GM19035 (cell line): ENCODE data around the gene GNB2.
A peak's percentile ranks its signal among the peaks of the same experiment; 100 is the strongest.
"Not testable (repeated sequence)": the region's sequence is repeated elsewhere in the genome, so short reads cannot be mapped to it uniquely, and the experiment has no call there.

Experiments used
- ATAC-seq: cut with Tn5 transposase; IDR thresholded peaks from one replicate; pipeline ENCODE4 v1.9.1; 2021; ENCODE audit not compliant: unreplicated experiment

The GNB2 gene

GRCh38 chr7:100662194-100662776, 11.3 kb upstream of the GNB2 start:
- ATAC-seq: not testable (repeated sequence)

- no peak for ATAC-seq
Observed at GRCh38 chr7:100665168-100665726, 8.3 kb upstream of the GNB2 start.

- ATAC-seq: no peak
Observed at GRCh38 chr7:100667331-100668068, 6.0 kb upstream of the GNB2 start.

GRCh38 chr7:100668069-100668449, 5.5 kb upstream of the GNB2 start:
- no peak for ATAC-seq

GRCh38 chr7:100669106-100669505, 4.4 kb upstream of the GNB2 start:
- ATAC-seq: not testable (repeated sequence)

GRCh38 chr7:100670074-100670473, 3.5 kb upstream of the GNB2 start:
- ATAC-seq: no peak

- ATAC-seq: no peak
Observed at GRCh38 chr7:100671353-100672327, 1.9 kb upstream of the GNB2 start.

- ATAC-seq: peak; percentile 5
Observed at GRCh38 chr7:100673942-100674410, 436 bp downstream of the GNB2 start.

GRCh38 chr7:100674411-100675104, 1.0 kb downstream of the GNB2 start:
- ATAC-seq: no peak

GRCh38 chr7:100675105-100675451, 1.5 kb downstream of the GNB2 start:
- ATAC-seq: no peak

GRCh38 chr7:100675581-100676350, 2.2 kb downstream of the GNB2 start:
- peak; percentile 36 for ATAC-seq

GRCh38 chr7:100676501-100677306, 3.2 kb downstream of the GNB2 start:
- ATAC-seq: no peak

- no peak for ATAC-seq
Observed at GRCh38 chr7:100677308-100678267, 4.0 kb downstream of the GNB2 start.

GRCh38 chr7:100678291-100678984, 4.9 kb downstream of the GNB2 start:
- ATAC-seq: no peak

GRCh38 chr7:100679129-100679926, 5.8 kb downstream of the GNB2 start:
- ATAC-seq: no peak

GRCh38 chr7:100679927-100680575, 6.5 kb downstream of the GNB2 start:
- ATAC-seq: no peak
